Neural progenitor cell (in vitro differentiated cells): ENCODE results near the gene FRRS1L.

Source experiments
- EZH2 ChIP-seq: fragments of 200-600 bp; sonication (generic); IDR thresholded peaks from 2 replicates; pipeline ENCODE4 v1.6.1; 2017; ENCODE audit warnings: antibody characterized with exemption, mild to moderate bottlenecking, moderate library complexity
- TF ChIP-seq, protein P1 (sequence below): fragments of 200-600 bp; sonication (generic); IDR thresholded peaks from 2 replicates; pipeline ENCODE4 v1.5.1; 2017; ENCODE audit warnings: antibody characterized with exemption, mild to moderate bottlenecking

- TF ChIP-seq, protein P1, sequence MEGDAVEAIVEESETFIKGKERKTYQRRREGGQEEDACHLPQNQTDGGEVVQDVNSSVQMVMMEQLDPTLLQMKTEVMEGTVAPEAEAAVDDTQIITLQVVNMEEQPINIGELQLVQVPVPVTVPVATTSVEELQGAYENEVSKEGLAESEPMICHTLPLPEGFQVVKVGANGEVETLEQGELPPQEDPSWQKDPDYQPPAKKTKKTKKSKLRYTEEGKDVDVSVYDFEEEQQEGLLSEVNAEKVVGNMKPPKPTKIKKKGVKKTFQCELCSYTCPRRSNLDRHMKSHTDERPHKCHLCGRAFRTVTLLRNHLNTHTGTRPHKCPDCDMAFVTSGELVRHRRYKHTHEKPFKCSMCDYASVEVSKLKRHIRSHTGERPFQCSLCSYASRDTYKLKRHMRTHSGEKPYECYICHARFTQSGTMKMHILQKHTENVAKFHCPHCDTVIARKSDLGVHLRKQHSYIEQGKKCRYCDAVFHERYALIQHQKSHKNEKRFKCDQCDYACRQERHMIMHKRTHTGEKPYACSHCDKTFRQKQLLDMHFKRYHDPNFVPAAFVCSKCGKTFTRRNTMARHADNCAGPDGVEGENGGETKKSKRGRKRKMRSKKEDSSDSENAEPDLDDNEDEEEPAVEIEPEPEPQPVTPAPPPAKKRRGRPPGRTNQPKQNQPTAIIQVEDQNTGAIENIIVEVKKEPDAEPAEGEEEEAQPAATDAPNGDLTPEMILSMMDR, result no peak
- TF ChIP-seq EZH2, result no peak
These were observed 4.9 kb upstream of the FRRS1L start for GRCh38 chr9:109171926-109172325.
